NOMO-1 (cell line): ENCODE results near the gene SPP1.
"Not testable (repeated sequence)": the region's sequence is repeated elsewhere in the genome, so short reads cannot be mapped to it uniquely, and the experiment has no call there.

Experiments used
- DNase-seq, 2 experiments: peaks; one replicate each; lab custom pipeline; 2025; ENCODE audit not compliant: unreplicated experiment in 2 of 2; lab: John Stamatoyannopoulos, UW

Gene SPP1

GRCh38 chr4:87985097-87985886 lies 9.8 kb downstream of the SPP1 start:
- DNase-seq = peak in 1 of 2 experiments; percentile 29

GRCh38 chr4:87985887-87986200 lies 10.3 kb downstream of the SPP1 start:
- no peak for DNase-seq

DNA sequence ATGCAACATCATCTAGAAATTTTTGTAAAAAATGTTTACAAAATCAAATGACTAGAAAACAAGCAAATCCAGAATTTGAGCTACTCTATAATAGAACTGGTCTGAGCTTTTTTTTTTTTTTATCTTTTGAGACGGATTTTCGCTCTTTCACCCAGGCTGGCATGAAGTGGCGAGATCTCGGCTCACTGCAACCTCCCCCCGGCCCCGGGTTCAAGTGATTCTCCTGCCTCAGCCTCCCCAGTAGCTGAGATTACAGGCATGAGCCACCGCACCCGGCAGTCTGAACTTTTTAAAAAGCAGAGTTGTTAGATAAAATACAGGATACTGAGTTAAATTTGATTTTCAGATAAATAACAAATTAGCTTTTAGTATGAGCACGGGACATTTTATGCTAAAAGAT lies 11.0 kb downstream of the SPP1 start:
- no peak for DNase-seq

- no peak for DNase-seq
Measured at GRCh38 chr4:87989765-87990164, 14.3 kb downstream of the SPP1 start.

- no peak for DNase-seq
Measured at GRCh38 chr4:87995435-87995834, 19.9 kb downstream of the SPP1 start.

GRCh38 chr4:87999191-87999691 lies 23.7 kb downstream of the SPP1 start:
- not testable (repeated sequence) for DNase-seq

- no peak for DNase-seq
Measured at GRCh38 chr4:88001871-88002270, 26.4 kb downstream of the SPP1 start.

GRCh38 chr4:88002786-88003185 lies 27.3 kb downstream of the SPP1 start:
- no peak for DNase-seq

DNA sequence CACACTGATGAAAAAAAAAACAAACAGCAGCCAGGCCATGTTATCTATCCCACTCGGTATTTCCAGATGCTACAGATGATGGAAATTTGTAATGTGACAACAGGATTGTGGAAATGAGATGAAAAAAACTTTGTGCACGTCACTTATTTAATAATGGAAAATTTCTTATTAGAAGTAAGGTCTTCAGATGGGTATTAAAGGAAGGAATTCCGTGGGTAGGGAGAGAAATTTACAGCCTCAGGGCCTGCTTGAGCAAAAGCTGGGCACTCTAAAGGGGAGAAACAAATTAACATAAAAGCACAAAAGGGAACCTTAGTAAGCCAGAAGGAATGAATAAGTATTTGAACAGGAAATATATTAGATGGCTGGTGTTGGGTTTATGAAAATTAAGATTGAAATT lies 27.7 kb downstream of the SPP1 start:
- no peak for DNase-seq

- no peak for DNase-seq
Measured at GRCh38 chr4:88005076-88005475, 29.6 kb downstream of the SPP1 start.

GRCh38 chr4:88005946-88006345 lies 30.4 kb downstream of the SPP1 start:
- no peak for DNase-seq

GRCh38 chr4:88006956-88007303 lies 31.4 kb downstream of the SPP1 start:
- no peak for DNase-seq

GRCh38 chr4:88007304-88008121 lies 32.0 kb downstream of the SPP1 start, which contains the start of gene PKD2:
Gene PKD2, plus strand, starts transcription at chr4:88007635. Its CDS starts 99 bp downstream, at chr4:88007734.
- DNase-seq = peak; percentile 52 to 77

DNA sequence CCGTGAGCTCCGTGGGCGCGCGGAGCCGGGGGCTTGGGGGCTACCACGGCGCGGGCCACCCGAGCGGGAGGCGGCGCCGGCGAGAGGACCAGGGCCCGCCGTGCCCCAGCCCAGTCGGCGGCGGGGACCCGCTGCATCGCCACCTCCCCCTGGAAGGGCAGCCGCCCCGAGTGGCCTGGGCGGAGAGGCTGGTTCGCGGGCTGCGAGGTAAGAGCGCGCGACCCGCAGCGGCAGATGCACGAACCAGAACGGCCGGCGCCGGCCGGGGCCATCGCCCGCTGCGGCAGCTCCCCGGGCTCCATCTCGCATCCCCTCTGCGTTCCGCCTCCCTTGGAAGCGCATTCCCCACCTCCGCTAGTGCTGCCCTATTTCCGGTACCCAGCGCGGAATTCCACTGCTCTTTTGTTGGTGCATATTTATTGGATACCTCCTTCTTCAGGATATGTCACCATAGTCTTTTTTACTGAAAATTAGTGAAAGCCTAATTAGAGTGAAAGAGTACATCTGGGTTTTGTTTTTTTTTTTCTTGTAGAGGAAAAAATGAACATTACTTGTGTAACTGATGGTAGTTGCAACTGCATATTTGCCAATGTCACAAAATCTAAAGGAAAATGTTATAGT lies 32.7 kb downstream of the SPP1 start:
- no peak for DNase-seq

GRCh38 chr4:88008743-88009171 lies 33.2 kb downstream of the SPP1 start:
- no peak for DNase-seq

- DNase-seq = no peak
Measured at GRCh38 chr4:88009871-88010270, 34.4 kb downstream of the SPP1 start.

- DNase-seq = no peak
Measured at GRCh38 chr4:88010966-88011365, 35.5 kb downstream of the SPP1 start.

GRCh38 chr4:88012647-88013046 lies 37.1 kb downstream of the SPP1 start:
- peak; percentile 68 to 79 for DNase-seq

GRCh38 chr4:88014386-88014905 lies 38.9 kb downstream of the SPP1 start:
- peak in 1 of 2 experiments; percentile 35 for DNase-seq

- DNase-seq = no peak
Measured at GRCh38 chr4:88015659-88016295, 40.3 kb downstream of the SPP1 start.
